MM.1S (cell line): ENCODE results near the gene RASAL2.
"Not testable (repeated sequence)": the region's sequence is repeated elsewhere in the genome, so short reads cannot be mapped to it uniquely, and the experiment has no call there.

Experiments used
- DNase-seq: peaks from one replicate; pipeline ENCODE4 v3.0.0-alpha.2; 2015
- H2AFZ ChIP-seq: fragments of 300-600 bp; sonication (generic); 2 replicates; pipeline ENCODE4 v1.6.0; 2016; ENCODE audit warnings: antibody characterized with exemption, low read length
- H3F3A ChIP-seq: fragments of 300-600 bp; sonication (generic); 2 replicates; pipeline ENCODE4 v1.6.1; 2016; ENCODE audit warnings: mild to moderate bottlenecking, antibody characterized with exemption, low read length, moderate library complexity, mixed read lengths; ENCODE audit not compliant: insufficient read depth
- H3K27ac ChIP-seq: fragments of 300-600 bp; sonication (generic); 2 replicates; pipeline ENCODE4 v1.5.1; 2016; ENCODE audit warnings: mild to moderate bottlenecking, low read length
- H3K27me3 ChIP-seq: fragments of 300-600 bp; sonication (generic); replicated peaks from 2 replicates; pipeline ENCODE4 v1.6.0; 2016; ENCODE audit warnings: low read length; ENCODE audit not compliant: insufficient read depth
- H3K36me3 ChIP-seq: fragments of 300-600 bp; sonication (generic); replicated peaks from 2 replicates; pipeline ENCODE4 v1.6.1; 2016; ENCODE audit warnings: mild to moderate bottlenecking, low read length, mixed read lengths; ENCODE audit not compliant: insufficient read depth
- H3K4me1 ChIP-seq: fragments of 300-600 bp; sonication (generic); 2 replicates; pipeline ENCODE4 v1.6.1; 2016; ENCODE audit warnings: low read length, mixed read lengths
- H3K4me2 ChIP-seq: fragments of 300-600 bp; sonication (generic); 2 replicates; pipeline ENCODE4 v1.6.0; 2016; ENCODE audit warnings: low read depth, low read length
- H3K4me3 ChIP-seq: fragments of 300-600 bp; sonication (generic); 2 replicates; pipeline ENCODE4 v1.5.1; 2016; ENCODE audit warnings: low read length, mixed read lengths
- H3K79me2 ChIP-seq: fragments of 300-600 bp; sonication (generic); 2 replicates; pipeline ENCODE4 v1.6.1; 2016; ENCODE audit warnings: mixed run types, low read length, mixed read lengths
- H3K9ac ChIP-seq: fragments of 300-600 bp; sonication (generic); 2 replicates; pipeline ENCODE4 v1.6.1; 2016; ENCODE audit warnings: low read length, mixed read lengths
- H3K9me2 ChIP-seq: fragments of 300-600 bp; sonication (generic); replicated peaks from 2 replicates; pipeline ENCODE4 v1.6.1; 2016; ENCODE audit warnings: mild to moderate bottlenecking, low read length, mixed read lengths; ENCODE audit not compliant: insufficient read depth
- H3K9me3 ChIP-seq: fragments of 300-600 bp; sonication (generic); replicated peaks from 2 replicates; pipeline ENCODE4 v1.6.1; 2016; ENCODE audit warnings: mild to moderate bottlenecking, low read length, mixed read lengths; ENCODE audit not compliant: insufficient read depth
- H4K20me1 ChIP-seq: fragments of 300-600 bp; sonication (generic); 2 replicates; pipeline ENCODE4 v1.6.1; 2016; ENCODE audit warnings: mild to moderate bottlenecking, low read length, moderate library complexity, mixed read lengths; ENCODE audit not compliant: insufficient read depth
- CTCF ChIP-seq: fragments of 300-600 bp; sonication (generic); IDR thresholded peaks from 2 replicates; pipeline ENCODE4 v1.5.1; 2016; ENCODE audit warnings: antibody characterized with exemption, low read length, mixed read lengths
- EZH2 ChIP-seq: fragments of 300-600 bp; sonication (generic); optimal IDR thresholded peaks from 2 replicates; pipeline ENCODE3; 2017; ENCODE audit warnings: low read depth, mild to moderate bottlenecking, antibody characterized with exemption, low read length, mixed read lengths
- EZH2phosphoT487 ChIP-seq: fragments of 300-600 bp; sonication (generic); IDR thresholded peaks from 2 replicates; pipeline ENCODE4 v1.6.1; 2018; ENCODE audit warnings: antibody characterized with exemption, low read length

The RASAL2 gene

GRCh38 chr1:178243119-178243518 lies 149.2 kb downstream of the RASAL2 start:
- no peaks in the 10 kb centered on the region for H3K9me2 ChIP-seq
- TF ChIP-seq EZH2 (no peak), CTCF (no peak), EZH2phosphoT487 (no peak)
- no peaks in the 10 kb centered on the region for H3K4me1 ChIP-seq
- H3K9ac ChIP-seq: no peak overlapping the region
- no peaks in the 10 kb centered on the region for H3K27me3 ChIP-seq
- H2AFZ ChIP-seq: no peak overlapping the region
- no peaks in the 10 kb centered on the region for H3K79me2 ChIP-seq
- H3K9me3 ChIP-seq: no peaks in the 10 kb centered on the region
- no peaks in the 10 kb centered on the region for H4K20me1 ChIP-seq
- H3K27ac ChIP-seq: no peak overlapping the region
- DNase-seq: no peak
- H3K4me2 ChIP-seq: no peak overlapping the region
- no peaks in the 10 kb centered on the region for H3F3A ChIP-seq
- no peaks in the 10 kb centered on the region for H3K36me3 ChIP-seq
- no peak overlapping the region for H3K4me3 ChIP-seq

GRCh38 chr1:178243890-178244289 lies 150.0 kb downstream of the RASAL2 start:
- no peaks in the 10 kb centered on the region for H3K27me3 ChIP-seq
- H4K20me1 ChIP-seq: no peaks in the 10 kb centered on the region
- H3K9me2 ChIP-seq: no peaks in the 10 kb centered on the region
- no peak overlapping the region for H3K4me3 ChIP-seq
- H3K79me2 ChIP-seq: no peaks in the 10 kb centered on the region
- H2AFZ ChIP-seq: no peak overlapping the region
- no peak overlapping the region for H3K4me2 ChIP-seq
- no peak for TF ChIP-seq EZH2phosphoT487
- no peak for TF ChIP-seq EZH2
- no peak for TF ChIP-seq CTCF
- no peak for DNase-seq
- no peak overlapping the region for H3K9ac ChIP-seq
- H3F3A ChIP-seq: no peaks in the 10 kb centered on the region
- H3K36me3 ChIP-seq: no peaks in the 10 kb centered on the region
- H3K9me3 ChIP-seq: no peaks in the 10 kb centered on the region
- no peaks in the 10 kb centered on the region for H3K4me1 ChIP-seq
- no peak overlapping the region for H3K27ac ChIP-seq

- H2AFZ ChIP-seq, H3K4me2 ChIP-seq, H3K4me1 ChIP-seq, H3F3A ChIP-seq, H3K9me3 ChIP-seq, H3K27me3 ChIP-seq, DNase-seq, H3K9ac ChIP-seq, H4K20me1 ChIP-seq, H3K4me3 ChIP-seq, H3K27ac ChIP-seq, H3K9me2 ChIP-seq, H3K36me3 ChIP-seq, H3K79me2 ChIP-seq: not testable (repeated sequence)
These were observed 154.4 kb downstream of the RASAL2 start for GRCh38 chr1:178248284-178248683.

- H3K9me3 ChIP-seq, H3K4me3 ChIP-seq, H3K4me2 ChIP-seq, H3K79me2 ChIP-seq, DNase-seq, H3K9me2 ChIP-seq, H3K27me3 ChIP-seq, H2AFZ ChIP-seq, H3K4me1 ChIP-seq, H3K36me3 ChIP-seq, H3K9ac ChIP-seq, H4K20me1 ChIP-seq, H3F3A ChIP-seq, H3K27ac ChIP-seq: not testable (repeated sequence)
These were observed 159.7 kb downstream of the RASAL2 start for GRCh38 chr1:178253581-178253980.
